ENCODE measurements around the gene FER1L5. TPM values are rescaled to one million over a fixed set of nuclear protein-coding genes. Genes with fewer than 3 reads are reported as not detected.

The FER1L5 gene
- total RNA-seq, 4 donors from 2014 or later = not detected

GRCh38 chr2:96604104-96604503 lies 38.5 kb upstream of the FER1L5 start:
- no peak for TF ChIP-seq CTCF (IDR thresholded peaks at IDR 0.05; ENCODE audit: low read depth)

GRCh38 chr2:96608469-96609455 lies 33.8 kb upstream of the FER1L5 start:
- no peak for TF ChIP-seq CTCF (IDR thresholded peaks at IDR 0.05; ENCODE audit: low read depth)

DNA sequence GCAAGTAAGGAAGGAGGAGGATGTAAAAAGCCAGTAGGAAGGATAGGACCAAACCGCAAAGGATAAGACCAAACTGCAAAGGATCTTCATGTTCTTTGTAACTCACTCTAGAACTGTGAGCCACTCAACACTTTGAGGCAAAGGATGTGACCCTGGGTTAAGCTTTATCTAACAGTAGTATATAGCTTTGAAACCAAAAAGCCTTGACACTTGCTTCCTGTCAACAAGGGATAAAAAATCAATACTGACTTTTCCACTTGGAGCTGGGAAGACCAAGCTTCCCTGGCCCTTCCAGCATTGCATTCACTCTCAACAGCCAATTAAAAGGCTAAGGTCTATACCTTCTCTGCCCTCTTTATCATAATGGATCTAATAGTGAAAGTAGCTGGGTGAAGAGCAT lies 26.4 kb upstream of the FER1L5 start:
- TF ChIP-seq CTCF (IDR thresholded peaks at IDR 0.05; ENCODE audit: low read depth) = no peak

- TF ChIP-seq CTCF (IDR thresholded peaks at IDR 0.05; ENCODE audit: low read depth) = no peak
Observed at GRCh38 chr2:96616535-96616934, 26.0 kb upstream of the FER1L5 start.

DNA sequence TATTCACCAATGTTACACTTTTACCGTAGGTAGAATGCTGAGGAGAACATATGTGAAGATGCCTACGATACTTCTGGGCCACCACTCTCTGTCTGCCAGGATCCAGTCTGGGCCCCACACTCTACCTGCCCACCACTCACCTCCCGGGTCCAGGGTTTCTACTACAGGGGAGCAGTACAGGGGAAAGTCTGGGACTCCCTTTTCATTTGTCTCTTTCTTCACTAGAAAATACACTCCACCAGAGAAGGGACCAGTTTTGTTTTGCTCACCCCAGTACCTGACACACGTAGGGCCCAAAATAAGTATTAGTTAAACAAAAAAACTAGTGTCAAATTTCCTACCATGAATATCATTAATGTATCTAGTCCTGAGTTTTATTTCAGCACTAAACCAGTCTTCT lies 25.6 kb upstream of the FER1L5 start:
- TF ChIP-seq CTCF (IDR thresholded peaks at IDR 0.05; ENCODE audit: low read depth) = no peak

DNA sequence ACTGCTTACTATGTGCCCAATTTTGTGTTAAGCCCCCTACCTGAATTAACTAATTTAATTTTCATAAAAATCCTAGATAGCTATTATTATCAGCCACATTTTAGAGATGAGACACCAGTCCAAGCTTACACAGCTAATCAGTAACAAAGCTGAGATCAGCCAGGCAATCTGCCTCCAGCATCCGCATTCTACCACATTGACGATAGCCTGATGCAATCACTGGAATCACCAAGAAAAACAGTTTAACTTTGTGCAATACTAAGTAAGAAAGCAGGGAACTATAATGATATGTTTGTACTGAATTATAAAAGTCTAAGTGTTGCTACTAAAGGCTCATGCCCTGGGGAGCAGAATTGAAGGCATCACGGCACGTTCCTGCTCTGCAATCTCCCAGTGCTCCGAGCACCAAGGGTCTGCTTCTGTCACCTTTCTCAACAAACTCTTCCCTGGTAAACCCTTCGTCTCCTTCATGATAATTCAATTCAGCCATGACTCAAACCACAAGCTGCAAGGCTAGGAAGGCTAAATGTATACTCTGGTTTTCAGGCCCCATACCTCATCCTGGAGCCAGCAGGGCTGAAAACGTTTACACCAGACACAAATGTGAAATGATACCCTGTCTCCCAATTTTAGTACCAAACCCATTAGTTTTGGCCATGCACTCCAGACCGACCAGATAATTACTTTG lies 23.8 kb upstream of the FER1L5 start:
- TF ChIP-seq CTCF (IDR thresholded peaks at IDR 0.05; ENCODE audit: low read depth) = no peak

- no peak for TF ChIP-seq CTCF (IDR thresholded peaks at IDR 0.05; ENCODE audit: low read depth)
Observed at GRCh38 chr2:96622544-96622943, 20.0 kb upstream of the FER1L5 start.
